ENCODE measurements around the gene DOHH. TPM values are rescaled to one million over a fixed set of nuclear protein-coding genes. Genes with fewer than 3 reads are reported as not detected.

The DOHH gene
- total RNA-seq, 2 donors from 2014 or later, result 14.1 to 18.4 TPM

DNA sequence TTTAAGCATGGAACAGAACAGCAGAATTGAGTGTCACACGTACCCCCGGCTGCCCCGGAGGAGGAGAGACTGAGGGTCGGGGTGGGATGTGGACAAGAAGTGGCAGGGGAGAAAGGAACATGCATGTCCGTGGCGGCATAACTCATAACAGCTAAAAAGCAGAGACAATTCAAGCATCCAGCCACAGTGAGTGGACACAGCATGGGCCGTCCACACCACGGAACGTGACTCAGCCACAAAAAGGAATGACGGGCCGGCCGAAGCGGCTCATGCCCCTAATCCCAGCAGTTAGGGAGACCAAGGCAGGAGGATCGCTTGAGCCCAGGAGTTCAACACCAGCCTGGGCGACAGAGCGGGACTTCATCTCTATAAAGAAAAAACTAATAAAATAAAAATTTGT, 7.6 kb downstream of the DOHH start:
- DNase-seq (ENCODE audit: low spot score), result no peak
- TF ChIP-seq, protein P1, sequence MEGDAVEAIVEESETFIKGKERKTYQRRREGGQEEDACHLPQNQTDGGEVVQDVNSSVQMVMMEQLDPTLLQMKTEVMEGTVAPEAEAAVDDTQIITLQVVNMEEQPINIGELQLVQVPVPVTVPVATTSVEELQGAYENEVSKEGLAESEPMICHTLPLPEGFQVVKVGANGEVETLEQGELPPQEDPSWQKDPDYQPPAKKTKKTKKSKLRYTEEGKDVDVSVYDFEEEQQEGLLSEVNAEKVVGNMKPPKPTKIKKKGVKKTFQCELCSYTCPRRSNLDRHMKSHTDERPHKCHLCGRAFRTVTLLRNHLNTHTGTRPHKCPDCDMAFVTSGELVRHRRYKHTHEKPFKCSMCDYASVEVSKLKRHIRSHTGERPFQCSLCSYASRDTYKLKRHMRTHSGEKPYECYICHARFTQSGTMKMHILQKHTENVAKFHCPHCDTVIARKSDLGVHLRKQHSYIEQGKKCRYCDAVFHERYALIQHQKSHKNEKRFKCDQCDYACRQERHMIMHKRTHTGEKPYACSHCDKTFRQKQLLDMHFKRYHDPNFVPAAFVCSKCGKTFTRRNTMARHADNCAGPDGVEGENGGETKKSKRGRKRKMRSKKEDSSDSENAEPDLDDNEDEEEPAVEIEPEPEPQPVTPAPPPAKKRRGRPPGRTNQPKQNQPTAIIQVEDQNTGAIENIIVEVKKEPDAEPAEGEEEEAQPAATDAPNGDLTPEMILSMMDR (IDR thresholded peaks at IDR 0.05), result no peak
- Histone ChIP-seq H3K36me3 (peaks cover 41% of the 10 kb centered on the region), H3K27me3 (no peaks in the 10 kb centered on the region), H3K9me3 (no peaks in the 10 kb centered on the region), H3K27ac (no peak overlapping the region), H3K4me1 (no peaks in the 10 kb centered on the region), H3K4me3 (no peak overlapping the region)

DNA sequence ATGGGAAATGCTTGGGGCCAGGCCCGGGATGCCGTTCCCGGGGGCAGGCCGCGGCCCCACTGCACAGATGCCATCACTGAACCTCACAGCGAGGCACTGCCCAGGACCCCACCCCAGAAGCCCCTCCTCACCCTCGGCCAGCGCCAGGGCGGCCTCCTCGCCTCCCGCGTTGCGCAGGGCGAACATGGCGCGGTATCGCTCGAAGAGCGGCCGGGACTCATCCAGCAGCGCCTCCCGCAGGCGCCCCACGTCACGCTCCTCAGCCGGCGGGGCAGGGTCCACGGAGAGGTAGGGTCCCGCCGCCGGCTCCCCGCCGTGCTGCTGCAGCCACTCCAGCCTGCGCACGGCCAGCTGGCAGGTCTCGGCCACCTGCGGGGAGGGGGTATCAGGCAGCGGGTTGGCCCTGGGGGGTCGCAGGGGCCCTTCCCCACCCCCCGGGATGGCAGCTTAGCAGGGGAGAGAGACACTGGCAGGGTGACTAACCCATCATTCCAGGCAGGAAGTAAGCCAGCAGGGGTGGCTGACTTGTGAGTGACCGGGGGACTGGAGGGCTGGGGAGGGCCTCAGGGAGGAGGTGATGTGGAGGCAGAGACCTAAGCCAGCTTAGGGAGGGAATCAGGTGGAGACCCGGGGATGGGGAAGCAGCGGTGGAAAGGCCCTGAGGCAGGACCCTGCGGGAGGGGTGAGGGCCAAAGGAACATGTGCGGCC, 8.2 kb downstream of the DOHH start:
- H3K9me3 ChIP-seq, result no peaks in the 10 kb centered on the region

GRCh38 chr19:3491396-3492119, 8.9 kb downstream of the DOHH start:
- TF ChIP-seq, protein P1 (IDR thresholded peaks at IDR 0.05), result no peak
- no peak for DNase-seq (ENCODE audit: low spot score)
- Histone ChIP-seq H3K27ac (no peak overlapping the region), H3K27me3 (no peaks in the 10 kb centered on the region), H3K36me3 (peaks cover 40% of the 10 kb centered on the region), H3K9me3 (no peaks in the 10 kb centered on the region), H3K4me1 (no peaks in the 10 kb centered on the region), H3K4me3 (no peak overlapping the region)

More for the DNA sequence above, 8.2 kb downstream of the DOHH start:
- DNase-seq (ENCODE audit: low spot score), result no peak
- no peaks in the 10 kb centered on the region for H3K27me3 ChIP-seq
- peaks cover 41% of the 10 kb centered on the region for H3K36me3 ChIP-seq
- H3K4me3 ChIP-seq, result no peak overlapping the region
- TF ChIP-seq, protein P1 (IDR thresholded peaks at IDR 0.05), result no peak
- H3K4me1 ChIP-seq, result no peaks in the 10 kb centered on the region
- no peak overlapping the region for H3K27ac ChIP-seq

GRCh38 chr19:3483226-3483628, 17.2 kb downstream of the DOHH start, which contains the start of gene SMIM44:
Gene SMIM44 (minus strand): TSS chr19:3483441. CDS start chr19:3483403, 38 bp downstream.
- Histone ChIP-seq H3K9me3 (no peaks in the 10 kb centered on the region), H3K4me1 (no peaks in the 10 kb centered on the region), H3K36me3 (no peaks in the 10 kb centered on the region), H3K4me3 (no peak within 1 kb of the TSS), H3K27ac (no peak within 1 kb of the TSS), H3K27me3 (peaks cover 0 to 10% of the 10 kb centered on the region in 2 donors)
- TF ChIP-seq, protein P1 (IDR thresholded peaks at IDR 0.05), result no peak
- no peak for DNase-seq (ENCODE audit: low spot score)

- no peak overlapping the region for H3K4me3 ChIP-seq
- H3K27me3 ChIP-seq, result peaks cover 0 to 10% of the 10 kb centered on the region in 2 donors
- H3K9me3 ChIP-seq, result no peaks in the 10 kb centered on the region
- TF ChIP-seq, protein P1 (IDR thresholded peaks at IDR 0.05), result no peak
- H3K36me3 ChIP-seq, result no peaks in the 10 kb centered on the region
- no peaks in the 10 kb centered on the region for H3K4me1 ChIP-seq
- no peak overlapping the region for H3K27ac ChIP-seq
- no peak for DNase-seq (ENCODE audit: low spot score)
Measured at GRCh38 chr19:3482507-3483225, 17.8 kb downstream of the DOHH start.

Data from right atrium auricular region (tissue), 2 donors.